GM19023 (cell line): ENCODE measurements around the gene ANKRD33B.

Experiments used
- ATAC-seq: cut with Tn5 transposase; IDR thresholded peaks from one replicate; pipeline ENCODE4 v1.9.1; 2021; ENCODE audit warnings: mild to moderate bottlenecking, moderate library complexity; ENCODE audit not compliant: unreplicated experiment

ANKRD33B gene

DNA sequence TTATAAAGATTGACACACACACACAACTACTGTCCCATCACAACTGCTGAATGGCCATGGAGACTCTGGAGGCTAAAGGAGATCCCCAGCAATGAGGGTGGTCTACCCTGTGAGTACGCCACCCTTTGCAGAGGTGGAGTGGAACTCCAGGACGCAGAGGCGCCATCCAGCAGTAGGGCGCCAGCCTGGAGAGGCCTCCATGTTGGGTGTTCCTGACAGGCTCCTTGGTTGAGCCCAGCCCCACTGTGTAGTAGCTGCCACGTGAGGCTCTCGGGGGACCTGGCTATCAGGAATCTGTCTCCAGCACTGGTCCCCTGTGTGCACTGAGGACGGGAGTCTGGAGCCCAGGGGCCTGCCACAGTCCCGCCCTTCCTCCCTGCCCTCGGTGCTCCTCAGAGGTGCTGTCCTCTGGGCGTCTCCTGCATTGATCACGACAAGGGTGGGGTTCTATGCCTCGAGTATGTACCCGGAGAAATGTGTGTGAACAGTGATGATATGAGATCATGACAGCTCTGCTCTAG lies 124.8 kb downstream of the ANKRD33B start:
- no peak for ATAC-seq

DNA sequence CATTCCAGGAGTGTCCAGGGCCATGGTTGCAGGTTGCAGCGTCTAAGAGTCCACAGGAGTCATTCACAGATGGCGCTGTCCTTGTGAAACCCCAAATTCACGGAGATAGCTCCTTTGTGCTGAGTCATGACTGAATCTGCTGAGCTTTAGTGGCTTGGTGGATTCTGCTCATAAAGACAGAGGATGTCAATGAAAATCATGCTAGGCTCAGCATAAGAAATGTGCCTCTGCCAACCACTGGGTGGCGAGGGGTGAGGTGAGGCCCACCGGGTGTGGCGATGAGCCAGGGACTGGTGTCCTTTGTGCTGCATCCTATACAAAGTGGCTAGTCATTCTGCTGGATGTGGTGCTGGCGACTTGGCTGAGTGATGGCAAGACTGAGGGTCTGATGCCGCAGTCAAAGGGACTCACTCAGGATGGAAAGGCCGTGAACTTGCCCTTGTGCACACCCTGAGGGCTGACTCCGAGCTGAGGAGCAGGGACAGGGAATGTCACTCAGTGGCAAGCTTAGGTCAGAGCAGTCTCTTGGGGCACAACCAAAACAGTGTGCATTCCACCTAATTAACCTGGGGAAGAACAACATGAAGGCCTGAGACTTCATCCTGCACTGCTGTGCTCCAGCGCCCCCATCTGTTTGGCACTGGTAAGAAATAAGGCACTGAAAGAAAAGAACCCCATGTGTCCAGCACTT lies 125.7 kb downstream of the ANKRD33B start:
- ATAC-seq: no peak

DNA sequence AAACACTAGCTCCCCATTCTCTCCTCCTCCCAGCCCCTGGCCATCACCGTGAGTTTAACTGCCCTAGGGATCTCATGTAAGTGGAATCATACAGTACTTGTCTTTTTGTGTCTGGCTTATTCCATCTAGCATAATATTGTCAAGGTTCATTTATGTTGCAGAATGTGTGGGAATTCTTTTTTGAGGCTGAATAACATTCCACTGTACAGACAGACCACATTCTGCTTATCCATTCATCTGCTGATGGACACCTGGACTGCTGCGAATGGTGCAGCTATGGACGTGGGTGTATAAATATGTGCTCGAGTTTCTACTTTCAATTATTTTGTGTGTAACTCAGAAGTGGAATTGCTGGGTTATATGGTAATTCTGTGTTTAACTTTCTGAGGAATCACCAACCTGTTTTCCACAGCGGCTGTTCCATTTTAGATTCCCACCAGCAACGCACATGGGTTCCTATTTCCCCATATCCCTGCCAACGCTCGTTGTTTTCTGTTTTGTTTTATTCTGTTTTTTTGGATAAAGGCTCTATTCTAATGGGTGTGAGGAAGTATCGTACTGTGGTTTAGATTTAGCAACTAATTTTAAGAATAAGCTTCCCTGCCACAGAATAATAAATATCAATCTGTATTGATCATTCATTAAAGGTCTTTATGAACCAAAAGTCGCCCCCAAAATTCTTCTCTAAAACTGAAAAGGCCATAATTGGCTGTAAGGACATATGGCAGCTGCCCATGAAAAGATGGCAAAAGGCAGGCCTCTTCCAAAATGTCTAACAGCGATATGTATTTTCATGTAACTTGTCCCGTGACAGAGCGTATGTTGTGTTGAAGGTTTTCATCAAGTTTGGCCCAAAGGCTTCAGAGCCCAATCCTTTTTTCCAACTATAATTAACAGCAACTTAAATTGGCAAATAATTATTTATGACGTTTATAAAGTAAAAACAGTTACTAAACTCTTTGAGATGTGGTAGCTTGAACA lies 126.9 kb downstream of the ANKRD33B start:
- ATAC-seq: no peak

DNA sequence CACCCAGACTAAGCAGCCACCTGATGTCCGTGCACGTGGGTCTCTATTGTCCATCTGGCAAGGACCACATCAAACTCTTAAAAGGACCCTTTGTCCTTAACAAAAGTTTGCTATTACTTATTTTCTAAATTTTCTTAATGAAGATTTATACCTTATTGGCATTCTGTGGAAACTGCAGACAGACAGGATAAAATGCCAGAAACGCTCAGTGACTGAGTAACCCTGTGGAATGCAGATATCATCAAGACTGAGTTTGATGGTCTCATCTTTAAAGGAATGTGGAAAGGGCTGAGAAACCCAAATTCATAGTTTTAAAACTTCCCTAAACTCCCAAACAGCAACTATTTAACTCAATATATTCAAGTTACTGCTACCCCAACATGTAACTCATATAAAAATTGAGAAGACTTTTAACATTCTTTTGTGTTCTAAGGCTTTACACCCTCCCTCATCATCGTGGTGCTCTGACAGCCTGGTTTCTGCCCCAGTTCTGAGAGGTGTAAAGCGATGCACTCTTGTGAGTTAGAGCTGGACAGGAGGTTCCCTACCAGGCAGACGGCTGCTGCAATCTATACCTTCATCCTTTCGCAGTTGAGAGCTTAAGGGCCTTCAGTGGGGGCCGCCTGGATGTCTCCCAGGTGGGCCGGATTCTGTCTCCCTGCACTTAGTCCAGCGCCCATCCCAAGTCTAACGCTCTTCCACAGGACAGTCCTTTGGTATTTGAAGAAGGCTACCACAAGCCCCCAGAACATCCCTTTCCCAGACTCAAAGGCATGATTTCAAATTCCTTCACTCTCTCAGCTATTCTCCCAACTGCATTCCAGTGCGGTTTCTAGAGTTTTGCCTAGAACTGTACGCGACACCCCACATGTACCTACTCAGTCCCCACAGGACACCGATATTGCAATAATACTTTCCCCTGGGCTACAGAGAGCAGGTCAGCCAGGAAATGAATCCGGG lies 128.2 kb downstream of the ANKRD33B start:
- no peak for ATAC-seq

DNA sequence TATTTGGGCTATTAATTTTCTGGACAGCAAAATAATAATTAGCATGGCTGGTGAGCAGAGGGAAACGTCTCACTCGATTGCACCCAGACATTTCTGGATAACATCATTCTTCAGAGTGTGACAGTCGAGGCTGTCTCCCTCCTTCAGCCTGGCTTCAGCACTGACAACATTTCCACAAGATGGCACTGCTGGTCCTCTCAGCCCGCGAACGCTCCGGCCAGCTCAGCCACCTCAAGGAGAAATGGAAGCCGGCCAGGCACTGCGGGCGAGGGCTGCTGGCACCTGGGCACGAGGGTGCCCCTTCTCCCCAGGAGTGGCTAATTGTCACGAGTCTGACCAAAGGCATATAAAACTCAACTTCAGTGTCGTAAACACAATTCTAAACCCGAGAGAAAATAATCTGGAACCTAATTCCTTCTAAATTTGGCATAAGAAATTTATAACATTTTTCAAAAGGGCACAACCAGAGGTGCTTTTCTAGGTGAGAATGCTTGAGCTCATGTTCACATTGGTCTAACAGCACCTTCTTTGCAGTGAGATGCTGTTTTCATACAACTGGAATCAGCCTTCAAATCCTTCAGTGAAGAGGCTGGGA lies 131.3 kb downstream of the ANKRD33B start:
- no peak for ATAC-seq

DNA sequence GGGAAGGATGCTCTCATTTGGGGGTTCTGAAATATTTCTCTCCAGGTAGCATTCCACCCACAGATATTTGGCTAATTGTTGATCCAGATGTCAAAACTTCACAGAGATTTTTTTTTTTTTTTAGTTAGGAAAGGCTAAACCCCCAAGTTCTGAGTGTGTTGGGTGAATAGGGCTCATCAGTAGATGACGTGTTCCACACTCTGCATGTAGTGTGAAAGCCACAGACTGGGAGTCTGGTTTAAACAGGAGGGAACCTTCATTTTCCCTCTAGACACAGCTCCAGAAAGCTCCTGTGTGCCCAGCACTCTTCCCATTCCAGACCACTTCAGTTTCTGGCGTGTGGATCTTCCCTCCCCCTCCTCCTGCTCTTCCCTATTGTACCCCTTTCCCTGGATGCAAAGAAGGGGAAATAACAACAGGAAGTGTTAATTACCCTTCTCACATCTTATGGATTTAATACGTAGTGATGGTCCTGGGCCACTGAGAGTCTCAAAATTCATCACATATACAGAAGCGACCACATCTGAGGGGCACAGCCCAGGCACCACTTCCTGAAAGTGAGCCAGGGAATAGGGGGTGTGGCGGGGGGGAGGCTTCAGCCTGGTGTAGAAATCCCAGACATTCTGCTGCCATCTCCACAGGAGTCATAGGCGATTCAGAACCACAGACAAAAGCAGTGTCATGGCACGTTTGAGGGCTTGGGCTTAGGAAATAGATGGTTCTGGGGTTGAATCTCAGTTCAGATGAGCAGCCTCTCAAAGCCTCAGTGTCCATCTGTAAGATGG lies 132.1 kb downstream of the ANKRD33B start:
- ATAC-seq: no peak

DNA sequence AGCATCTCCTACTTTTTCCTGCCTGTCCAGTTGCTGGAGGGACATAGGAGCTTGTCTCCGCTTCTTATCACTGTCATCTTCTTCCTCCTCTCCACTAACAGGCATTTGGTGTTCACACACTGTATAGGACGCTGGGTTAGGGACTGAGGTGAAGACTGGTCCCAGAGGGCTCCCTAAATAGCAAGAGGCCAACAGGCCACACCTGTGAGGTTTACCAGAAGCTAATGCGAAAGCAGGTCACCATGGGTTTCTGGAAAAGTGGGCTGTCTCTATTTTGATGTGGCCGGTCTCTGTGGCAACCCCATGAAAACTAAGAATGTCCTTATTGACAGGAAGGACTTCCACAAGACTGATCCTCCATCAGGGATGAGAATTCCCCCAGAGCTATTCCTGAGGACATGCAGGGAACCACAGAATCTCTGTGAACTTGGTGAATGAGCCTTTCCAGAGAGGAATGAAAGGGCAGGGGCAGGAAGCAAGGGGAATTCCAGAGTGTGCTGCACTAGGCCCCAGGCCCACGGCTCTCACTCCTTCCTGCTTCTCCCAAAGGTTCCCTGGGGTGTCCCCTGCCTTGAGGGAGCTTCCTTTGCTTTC lies 135.5 kb downstream of the ANKRD33B start:
- peak; percentile 56 for ATAC-seq

DNA sequence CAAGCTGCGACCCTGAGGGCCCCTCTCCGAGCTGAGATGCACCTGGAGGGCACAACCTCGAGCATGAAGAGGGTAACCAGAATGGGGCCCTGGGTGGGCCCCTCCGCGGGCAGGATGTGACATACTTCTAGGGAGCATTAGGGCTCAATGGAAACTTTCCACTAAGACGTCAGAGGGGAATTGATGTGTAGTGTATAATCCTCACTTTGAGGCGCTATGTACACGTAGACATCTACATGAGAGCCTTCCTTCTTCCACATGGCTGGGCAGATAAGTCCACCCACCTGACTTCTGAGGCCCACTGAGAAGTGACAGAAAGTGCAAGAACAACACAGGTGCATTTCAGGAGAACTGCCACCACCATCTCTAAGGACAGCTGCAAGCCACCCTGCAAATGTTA lies 136.1 kb downstream of the ANKRD33B start:
- ATAC-seq: peak; percentile 68

DNA sequence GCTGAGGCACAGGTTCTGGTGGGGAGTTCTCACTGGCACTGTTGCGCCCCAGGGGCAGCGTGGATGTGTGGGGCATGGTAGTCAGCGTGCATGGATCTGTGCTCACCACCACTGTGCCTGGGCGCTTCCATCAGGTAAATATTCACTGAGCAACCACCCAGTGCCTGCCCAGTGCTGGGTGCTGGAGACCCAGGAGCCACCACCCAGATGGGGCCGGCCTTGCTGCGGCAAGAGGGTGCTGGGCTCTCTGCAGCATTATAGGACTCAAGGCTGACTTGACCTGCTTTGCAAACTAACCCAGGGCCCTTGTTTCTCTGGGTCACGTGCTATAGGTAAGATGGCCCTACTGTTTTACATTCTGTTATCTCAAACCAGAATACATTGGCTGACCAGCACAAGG lies 136.6 kb downstream of the ANKRD33B start:
- ATAC-seq: peak; percentile 1

DNA sequence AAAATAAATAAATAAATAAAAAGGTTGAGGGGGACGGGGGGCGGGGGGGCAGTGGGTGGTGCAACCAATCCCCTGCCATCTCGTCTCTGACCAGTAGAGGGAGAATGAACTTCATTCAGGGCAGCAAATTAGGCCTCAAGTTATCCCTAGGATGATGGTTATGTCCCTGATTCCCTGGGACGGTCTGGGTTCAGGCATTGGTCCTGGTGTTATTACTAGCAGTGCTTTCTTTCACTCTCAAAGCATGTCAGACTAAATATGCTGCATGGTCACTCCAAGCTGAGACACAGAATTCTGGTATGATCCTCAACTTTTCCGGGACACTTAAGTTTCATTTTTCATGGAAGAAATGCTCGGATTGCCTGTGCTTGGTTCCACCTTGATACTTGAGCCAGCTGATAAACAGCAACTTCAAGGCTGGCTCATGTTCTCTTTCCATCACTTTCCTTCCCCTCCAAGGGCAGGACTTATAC lies 137.7 kb downstream of the ANKRD33B start:
- no peak for ATAC-seq

DNA sequence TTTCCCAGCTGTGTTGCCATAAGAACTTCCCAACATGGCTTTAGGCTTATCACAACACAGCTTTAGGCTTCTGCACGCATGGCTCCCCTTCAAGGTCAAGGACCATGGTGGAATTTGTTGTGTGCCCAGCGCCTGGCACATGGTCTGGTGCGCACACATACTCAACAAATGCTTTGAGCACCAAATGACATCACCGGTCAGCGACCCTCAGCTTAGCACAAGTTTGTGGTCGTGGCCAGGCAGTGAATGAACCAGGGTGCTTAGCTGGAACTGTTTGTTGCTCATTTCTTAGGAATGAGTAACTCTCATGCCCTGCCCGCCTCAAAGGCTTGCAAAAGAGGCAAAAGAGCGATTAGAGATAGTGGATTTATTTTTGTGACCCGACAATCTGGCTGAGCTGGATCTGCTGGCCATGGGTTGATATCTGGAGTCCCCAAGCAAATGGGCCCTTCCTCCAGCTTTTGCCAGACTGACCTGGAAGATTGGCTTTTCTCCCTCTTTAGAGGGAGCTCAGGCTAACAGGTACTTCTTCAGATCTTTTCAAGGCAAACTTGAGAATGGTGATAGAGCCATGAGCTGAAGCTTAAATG lies 138.3 kb downstream of the ANKRD33B start:
- ATAC-seq: no peak

DNA sequence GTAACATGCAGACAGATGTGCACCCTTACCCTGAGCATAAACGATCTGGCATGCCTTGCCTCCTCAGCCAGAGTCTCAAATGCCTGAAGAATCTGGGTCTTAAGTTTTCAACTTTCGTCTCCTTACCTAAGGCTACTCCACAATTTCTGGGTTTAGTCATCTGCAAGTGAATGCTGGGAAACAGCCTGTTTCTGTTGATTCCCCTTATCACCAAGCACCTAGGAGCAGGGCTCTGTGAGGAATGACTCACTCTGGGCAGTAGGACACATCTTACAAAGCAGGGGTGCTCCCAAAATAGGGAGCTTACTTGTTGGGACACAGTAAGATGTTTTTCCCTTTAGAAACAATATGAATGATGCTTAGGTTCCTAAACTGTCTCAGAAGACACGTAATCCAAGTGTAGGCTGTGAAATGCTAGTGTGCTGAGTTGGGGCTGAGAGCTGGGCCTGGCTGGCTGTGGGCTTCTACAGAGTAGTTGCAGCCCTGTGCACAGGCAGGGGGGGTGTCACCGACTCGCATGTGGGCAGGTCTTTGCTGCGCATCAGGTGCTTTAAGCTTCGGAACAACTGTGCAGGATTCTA lies 139.1 kb downstream of the ANKRD33B start:
- no peak for ATAC-seq

DNA sequence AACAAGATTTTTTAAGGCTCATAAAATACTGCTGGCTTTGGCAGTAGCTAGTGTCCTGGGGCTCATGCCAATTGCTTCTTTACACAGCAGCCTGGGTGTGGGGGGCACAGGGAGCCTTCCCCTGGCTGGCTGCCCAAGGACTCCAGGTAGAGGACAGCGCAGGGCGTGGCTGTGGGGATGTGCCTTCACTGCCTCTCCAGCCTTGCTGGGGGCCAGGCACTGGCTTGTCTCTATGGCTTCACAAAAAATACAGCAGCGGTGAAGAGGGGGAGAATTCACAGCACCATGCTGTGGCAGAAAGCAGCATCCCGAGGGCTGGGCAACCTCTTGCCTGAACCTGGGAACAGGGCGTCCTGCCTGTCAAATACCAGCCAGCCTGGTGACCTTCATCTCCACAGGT lies 139.8 kb downstream of the ANKRD33B start:
- no peak for ATAC-seq

DNA sequence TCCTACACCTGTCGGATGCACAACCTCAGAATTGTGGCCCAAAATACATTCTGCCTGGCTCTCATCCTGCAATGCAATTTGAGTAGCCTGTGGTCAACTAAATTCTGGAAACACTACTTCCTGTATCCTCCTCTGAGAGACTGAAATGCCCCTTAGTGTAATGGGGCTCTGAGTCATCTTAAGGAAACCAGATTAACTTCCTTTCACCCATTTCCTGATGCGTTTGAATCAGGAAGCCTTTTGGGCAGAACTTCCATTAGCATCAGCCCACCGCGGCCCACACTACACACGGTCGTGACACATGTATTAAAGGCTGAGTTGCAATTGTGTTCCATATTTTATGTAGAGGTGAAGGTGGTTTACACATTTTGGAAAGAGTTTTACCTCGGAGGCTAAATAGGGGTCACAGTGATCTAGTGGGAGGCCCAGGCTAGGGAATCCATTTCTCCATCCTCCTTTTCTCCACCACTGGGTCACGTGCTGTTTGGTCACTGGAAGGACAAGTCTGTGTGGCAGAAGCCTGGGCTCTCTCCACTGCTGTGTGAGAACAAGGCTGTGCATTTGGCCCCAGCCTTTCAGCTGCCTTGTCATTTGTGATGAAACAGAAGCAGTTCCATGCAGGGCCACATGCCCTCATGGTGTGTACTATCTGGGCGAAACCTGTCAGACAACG lies 141.2 kb downstream of the ANKRD33B start:
- ATAC-seq: no peak

DNA sequence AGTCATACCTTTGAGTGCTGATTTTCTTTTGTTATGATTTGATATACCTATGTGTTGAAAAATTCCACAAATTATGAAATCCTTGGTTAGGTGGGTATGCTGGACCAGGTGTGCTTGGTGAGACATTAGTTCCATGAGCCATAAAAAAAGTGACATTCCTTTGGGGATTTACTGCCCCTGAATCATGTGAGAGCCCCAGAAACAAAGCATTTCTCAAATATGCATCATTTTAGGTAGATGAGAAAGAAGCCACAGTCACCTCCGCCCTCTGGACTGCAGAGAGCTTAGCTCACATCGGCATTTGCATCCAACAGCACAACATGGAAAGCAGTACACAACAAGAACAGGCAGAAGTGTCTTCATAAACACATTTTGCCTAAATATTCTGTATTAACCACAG lies 141.9 kb downstream of the ANKRD33B start:
- ATAC-seq: no peak

DNA sequence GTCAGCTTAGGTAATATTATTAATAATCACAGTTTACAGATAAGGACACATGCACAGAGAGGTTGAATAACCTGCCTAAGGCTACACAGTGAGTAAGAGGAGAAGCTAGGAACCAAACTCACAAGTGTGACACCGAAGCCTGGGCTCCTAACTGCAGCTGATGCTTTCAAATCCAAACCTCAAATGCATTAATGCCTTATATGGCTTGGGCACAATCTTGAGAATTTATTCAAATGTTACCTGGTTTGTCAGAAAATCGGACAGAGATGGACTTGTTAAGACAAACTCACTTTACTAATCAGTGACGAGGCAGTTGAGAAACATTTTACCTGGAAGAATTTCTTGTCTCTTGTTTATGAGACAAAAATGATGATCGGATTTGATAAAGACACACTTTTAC lies 142.5 kb downstream of the ANKRD33B start:
- no peak for ATAC-seq
